Parathyroid adenoma (tissue), 2 donors: ENCODE results near the gene IL17RE.
"Not testable (repeated sequence)": the region's sequence is repeated elsewhere in the genome, so short reads cannot be mapped to it uniquely, and the experiment has no call there.

ENCODE experiments used
- H2AFZ ChIP-seq: fragments of 300-600 bp; sonication (generic); one replicate; pipeline ENCODE4 v1.7.0; 2017; ENCODE audit warnings: antibody characterized with exemption, mild to moderate bottlenecking
- H3K27ac ChIP-seq: fragments of 300-600 bp; sonication (generic); one replicate; pipeline ENCODE4 v1.7.0; 2017
- H3K27me3 ChIP-seq: fragments of 300-600 bp; sonication (generic); one replicate; pipeline ENCODE4 v1.7.0; 2017; ENCODE audit warnings: low read length; ENCODE audit not compliant: control insufficient read depth, insufficient read depth
- H3K36me3 ChIP-seq: fragments of 300-600 bp; sonication (generic); one replicate; pipeline ENCODE4 v1.7.0; 2017; ENCODE audit warnings: low read length; ENCODE audit not compliant: control insufficient read depth, insufficient read depth
- H3K4me1 ChIP-seq: fragments of 300-600 bp; sonication (generic); one replicate; pipeline ENCODE4 v1.7.0; 2017; ENCODE audit warnings: control low read depth
- H3K4me2 ChIP-seq: fragments of 300-600 bp; sonication (generic); one replicate; pipeline ENCODE4 v1.7.0; 2017; ENCODE audit warnings: low read length
- H3K4me3 ChIP-seq: fragments of 300-600 bp; sonication (generic); one replicate; pipeline ENCODE4 v1.7.0; 2017; ENCODE audit warnings: low read depth, low read length
- H3K79me2 ChIP-seq: fragments of 300-600 bp; sonication (generic); one replicate; pipeline ENCODE4 v1.7.0; 2017; ENCODE audit warnings: control low read depth
- H3K9ac ChIP-seq: fragments of 300-600 bp; sonication (generic); one replicate; pipeline ENCODE4 v1.7.0; 2017; ENCODE audit warnings: mild to moderate bottlenecking
- H3K9me3 ChIP-seq: fragments of 300-600 bp; sonication (generic); one replicate; pipeline ENCODE4 v1.7.0; 2017; ENCODE audit warnings: low read length; ENCODE audit not compliant: control insufficient read depth
- CTCF ChIP-seq: fragments of 300-600 bp; sonication (generic); IDR thresholded peaks from one replicate; pipeline ENCODE4 v1.7.0; 2017; ENCODE audit warnings: antibody characterized with exemption, mild to moderate bottlenecking
- donor health status: primary hyperparathyroidism.

The IL17RE gene

GRCh38 chr3:9891072-9891622, 11.5 kb upstream of the IL17RE start:
- Histone ChIP-seq H3K79me2 (peaks cover 3% of the 10 kb centered on the region), H3K9ac (peak overlapping the region; percentile 56), H3K4me2 (peak overlapping the region; percentile 66), H2AFZ (peak overlapping the region; percentile 80), H3K9me3 (no peaks in the 10 kb centered on the region), H3K4me1 (peaks cover 3% of the 10 kb centered on the region), H3K27ac (peak overlapping the region; percentile 82), H3K27me3 (no peaks in the 10 kb centered on the region), H3K4me3 (peak overlapping the region; percentile 94), H3K36me3 (no peaks in the 10 kb centered on the region)
- no peak for TF ChIP-seq CTCF

- Histone ChIP-seq H2AFZ (no peak overlapping the region), H3K4me3 (no peak overlapping the region), H3K9ac (no peak overlapping the region), H3K36me3 (no peaks in the 10 kb centered on the region), H3K4me2 (no peak overlapping the region), H3K4me1 (peaks cover 3% of the 10 kb centered on the region), H3K9me3 (no peaks in the 10 kb centered on the region), H3K79me2 (peaks cover 12% of the 10 kb centered on the region), H3K27ac (no peak overlapping the region), H3K27me3 (no peaks in the 10 kb centered on the region)
- TF ChIP-seq CTCF = no peak
These were observed 8.9 kb upstream of the IL17RE start for GRCh38 chr3:9893739-9894138.

GRCh38 chr3:9895715-9896114, 6.9 kb upstream of the IL17RE start:
- not testable (repeated sequence) for H3K9me3 ChIP-seq, H3K27me3 ChIP-seq, H3K9ac ChIP-seq, H3K4me3 ChIP-seq, H3K4me2 ChIP-seq, H3K36me3 ChIP-seq, H2AFZ ChIP-seq, H3K4me1 ChIP-seq, H3K27ac ChIP-seq
- peaks cover 12% of the 10 kb centered on the region for H3K79me2 ChIP-seq

GRCh38 chr3:9896755-9897407, 5.8 kb upstream of the IL17RE start:
- not testable (repeated sequence) for H3K79me2 ChIP-seq

DNA sequence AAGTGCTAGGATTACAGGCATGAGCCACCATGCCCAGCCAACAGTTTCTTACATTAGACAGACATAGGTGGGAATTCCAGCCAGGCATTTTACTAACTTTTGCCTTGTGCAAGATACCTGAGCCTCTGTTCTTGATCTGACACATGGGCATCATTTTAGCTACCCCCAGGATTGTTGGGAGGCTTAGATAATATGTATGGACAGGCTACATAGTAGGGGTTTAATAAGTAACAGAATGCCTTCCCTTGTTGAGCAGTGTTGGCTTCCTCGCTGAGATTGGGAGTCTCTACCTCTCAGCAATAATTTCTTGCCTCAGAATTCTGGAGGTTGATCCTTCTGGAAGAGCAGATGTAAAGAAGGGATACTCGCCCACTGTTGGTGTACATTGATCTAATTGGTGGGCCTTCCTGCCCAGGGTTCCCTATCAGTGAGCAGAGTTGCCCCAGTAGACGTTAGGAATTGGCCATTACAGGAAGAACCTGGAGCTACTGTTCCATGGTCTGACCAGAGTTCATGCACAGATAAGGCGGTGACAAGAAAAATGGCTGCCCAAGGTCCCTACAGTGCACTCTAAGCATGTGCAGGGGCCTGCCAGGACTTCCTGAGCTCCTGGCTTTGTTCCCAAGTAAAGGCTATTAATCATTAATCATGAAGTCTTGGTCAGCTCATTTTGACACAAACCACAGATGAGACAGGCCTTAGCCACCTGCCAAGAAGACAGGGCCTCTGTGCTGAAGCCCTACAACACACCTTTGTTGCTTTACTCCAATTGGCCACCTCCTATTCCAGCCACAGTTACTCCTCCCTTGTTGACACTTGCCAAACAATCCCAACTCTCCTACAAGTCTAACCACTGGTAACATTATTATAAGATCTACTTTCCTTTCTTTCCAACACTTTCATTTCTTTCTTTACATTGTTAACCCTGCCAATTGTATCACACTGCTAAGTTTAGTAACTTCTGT, 5.0 kb upstream of the IL17RE start:
- Histone ChIP-seq H3K27me3 (no peaks in the 10 kb centered on the region), H3K27ac (no peak overlapping the region), H3K36me3 (no peaks in the 10 kb centered on the region), H3K4me3 (no peak overlapping the region), H3K9ac (no peak overlapping the region), H3K4me2 (no peak overlapping the region), H3K9me3 (no peaks in the 10 kb centered on the region), H3K4me1 (no peaks in the 10 kb centered on the region), H3K79me2 (peaks cover 9% of the 10 kb centered on the region), H2AFZ (no peak overlapping the region)
- no peak for TF ChIP-seq CTCF

More at GRCh38 chr3:9896755-9897407, 5.8 kb upstream of the IL17RE start:
- H3K4me2 ChIP-seq, H3K9me3 ChIP-seq, H3K4me1 ChIP-seq, H3K36me3 ChIP-seq, H3K27me3 ChIP-seq, H2AFZ ChIP-seq, H3K4me3 ChIP-seq, H3K27ac ChIP-seq, H3K9ac ChIP-seq: not testable (repeated sequence)
